AG20443 (cell line): Measurements from ENCODE around the gene LAG3.

ENCODE experiments used
- DNase-seq: peaks from one replicate; pipeline ENCODE4 v3.0.0; 2012; ENCODE audit warnings: low spot score, mixed read lengths

The LAG3 gene

DNA sequence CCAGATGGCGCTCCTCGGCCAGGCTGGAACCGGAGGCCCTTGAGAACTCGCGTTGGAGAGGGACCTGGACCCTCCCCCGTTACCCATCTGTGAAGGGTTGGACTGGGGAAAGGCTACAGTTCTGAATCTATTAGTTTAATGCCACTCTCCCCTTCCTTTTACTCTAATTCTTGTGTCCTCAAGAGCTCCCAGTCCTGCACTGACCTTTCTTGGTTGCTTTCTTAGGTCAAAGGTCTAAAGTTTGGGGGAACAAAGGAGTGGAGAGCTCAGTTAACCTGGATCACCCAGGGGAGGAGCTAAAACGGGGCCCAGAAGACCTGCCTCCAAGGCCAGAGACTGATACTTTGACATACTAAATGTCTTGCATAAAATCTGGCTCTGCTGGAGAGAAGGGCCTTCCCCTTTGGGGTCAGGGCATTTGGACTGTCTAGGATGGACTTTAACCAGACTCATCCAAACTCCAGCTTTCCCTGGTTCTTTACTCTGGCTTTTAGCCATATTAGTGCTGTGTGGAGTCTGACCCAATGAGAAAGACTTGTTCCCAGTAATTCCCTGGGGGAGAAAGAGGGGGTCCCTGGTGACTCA lies 18.5 kb upstream of the LAG3 start:
- no peak for DNase-seq

DNA sequence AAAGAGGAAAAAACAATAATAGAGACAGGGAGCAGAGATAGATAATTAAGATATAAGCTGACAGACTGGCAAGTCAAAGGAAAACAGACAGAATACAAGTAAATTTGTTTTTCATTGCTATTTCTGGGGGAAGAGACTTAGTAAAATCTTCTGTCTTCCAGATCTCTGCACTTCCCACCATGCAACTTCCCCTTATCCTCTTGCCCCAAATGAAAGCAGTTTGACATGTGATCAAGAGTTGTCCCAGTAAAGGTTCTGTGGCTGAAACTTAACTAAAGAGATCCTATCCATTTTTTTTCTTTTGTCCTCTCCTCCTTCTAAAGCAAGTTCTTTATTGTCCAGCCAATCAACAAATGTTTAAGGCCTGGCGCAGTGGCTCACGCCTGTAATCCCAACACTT lies 17.9 kb upstream of the LAG3 start:
- DNase-seq = no peak

DNA sequence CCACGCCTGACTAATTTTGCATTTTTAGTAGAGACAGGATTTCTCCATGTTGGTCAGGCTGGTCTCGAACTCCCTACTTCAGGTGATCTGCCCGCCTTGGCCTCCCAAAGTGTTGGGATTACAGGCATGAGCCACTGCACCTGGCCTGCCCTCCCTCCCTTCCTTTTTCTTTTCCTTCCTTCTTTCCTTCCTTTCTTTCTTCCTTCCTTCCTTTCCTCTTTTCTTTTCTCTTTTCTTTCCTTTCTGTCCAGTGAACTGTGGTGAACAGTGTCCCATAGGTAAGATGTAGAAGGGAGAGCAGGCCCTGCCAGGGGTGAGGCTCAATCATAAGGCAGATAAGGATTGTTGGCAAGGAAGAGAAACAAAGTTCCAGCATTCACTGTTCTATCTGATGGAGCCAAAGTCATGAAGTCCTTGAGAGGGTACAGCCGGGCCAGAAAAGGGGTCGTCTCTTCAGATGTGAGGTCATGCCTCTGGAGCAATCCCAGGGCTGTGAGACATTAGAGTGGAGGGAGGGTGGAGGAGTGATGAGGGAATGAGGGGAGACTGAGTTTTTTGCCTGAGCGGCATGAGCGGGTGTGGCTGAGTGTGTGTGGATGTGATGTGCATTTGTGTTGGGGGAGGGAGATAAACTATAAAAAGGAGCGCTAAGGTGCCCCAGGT lies 15.2 kb upstream of the LAG3 start:
- no peak for DNase-seq

DNA sequence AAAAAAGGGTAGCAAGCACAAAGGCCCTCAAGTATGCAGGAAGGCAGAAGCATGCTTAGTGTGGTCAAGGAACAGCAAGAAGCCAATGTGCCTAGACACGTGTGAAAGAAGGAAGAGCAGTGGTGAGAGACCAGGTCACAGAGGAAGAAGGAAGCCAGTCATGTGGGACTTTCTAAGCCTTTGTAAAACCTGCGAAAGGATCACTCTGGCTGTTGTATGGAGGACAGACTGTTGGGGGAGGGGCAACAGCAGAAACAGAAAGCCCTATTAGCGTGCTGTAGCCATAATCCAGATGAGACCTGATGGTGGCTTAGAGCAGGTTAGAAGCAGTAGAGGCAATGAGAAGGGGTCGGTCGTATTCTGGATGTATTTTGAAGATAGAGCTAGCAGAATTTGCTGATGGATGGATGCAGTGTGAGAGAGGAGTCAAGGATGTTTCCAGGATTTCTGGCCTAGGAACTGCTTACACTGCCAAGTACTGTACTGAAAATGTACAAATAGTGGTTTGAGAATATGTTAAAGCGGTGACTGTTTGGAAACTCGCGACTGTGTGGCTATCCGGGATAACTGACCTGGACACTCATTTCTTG lies 13.7 kb upstream of the LAG3 start:
- no peak for DNase-seq

DNA sequence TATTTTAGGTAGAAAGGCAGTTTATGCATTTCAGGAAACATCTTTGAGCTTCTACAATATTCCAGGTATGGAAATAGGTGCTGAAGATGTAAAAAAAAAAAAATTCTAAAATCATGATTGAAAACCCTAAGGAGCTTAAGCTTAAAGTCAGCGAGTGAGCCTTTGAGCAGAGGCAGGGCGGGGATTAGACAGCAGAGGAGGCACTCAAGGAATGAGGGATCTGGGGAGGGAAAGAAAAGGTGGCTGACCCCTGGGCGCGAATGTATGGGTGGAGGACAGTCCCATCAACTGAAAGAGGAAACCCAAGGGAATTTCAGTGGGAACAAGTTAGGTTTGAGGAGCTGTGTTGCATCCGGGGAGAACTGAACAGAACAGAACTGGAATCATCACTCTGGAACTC lies 12.6 kb upstream of the LAG3 start:
- no peak for DNase-seq

DNA sequence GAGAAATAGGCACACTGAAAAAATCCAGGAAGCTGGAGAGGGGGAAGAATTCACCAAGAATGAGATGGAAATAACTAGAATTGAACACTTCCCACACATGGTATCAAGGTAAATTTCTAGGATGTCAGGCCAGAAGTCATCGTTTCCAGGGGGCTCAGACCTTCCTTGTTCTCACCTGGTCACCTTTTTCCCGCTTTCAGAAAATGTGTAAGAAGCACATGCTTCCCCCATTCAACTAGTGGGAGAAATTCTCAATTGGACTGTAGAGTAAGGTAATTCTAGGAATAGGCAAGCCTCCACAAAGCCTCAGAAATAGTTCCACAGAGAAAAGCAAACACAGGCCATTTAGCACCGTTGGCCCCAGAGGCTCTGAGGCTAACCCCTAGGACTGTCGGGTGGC lies 8.9 kb upstream of the LAG3 start:
- no peak for DNase-seq

DNA sequence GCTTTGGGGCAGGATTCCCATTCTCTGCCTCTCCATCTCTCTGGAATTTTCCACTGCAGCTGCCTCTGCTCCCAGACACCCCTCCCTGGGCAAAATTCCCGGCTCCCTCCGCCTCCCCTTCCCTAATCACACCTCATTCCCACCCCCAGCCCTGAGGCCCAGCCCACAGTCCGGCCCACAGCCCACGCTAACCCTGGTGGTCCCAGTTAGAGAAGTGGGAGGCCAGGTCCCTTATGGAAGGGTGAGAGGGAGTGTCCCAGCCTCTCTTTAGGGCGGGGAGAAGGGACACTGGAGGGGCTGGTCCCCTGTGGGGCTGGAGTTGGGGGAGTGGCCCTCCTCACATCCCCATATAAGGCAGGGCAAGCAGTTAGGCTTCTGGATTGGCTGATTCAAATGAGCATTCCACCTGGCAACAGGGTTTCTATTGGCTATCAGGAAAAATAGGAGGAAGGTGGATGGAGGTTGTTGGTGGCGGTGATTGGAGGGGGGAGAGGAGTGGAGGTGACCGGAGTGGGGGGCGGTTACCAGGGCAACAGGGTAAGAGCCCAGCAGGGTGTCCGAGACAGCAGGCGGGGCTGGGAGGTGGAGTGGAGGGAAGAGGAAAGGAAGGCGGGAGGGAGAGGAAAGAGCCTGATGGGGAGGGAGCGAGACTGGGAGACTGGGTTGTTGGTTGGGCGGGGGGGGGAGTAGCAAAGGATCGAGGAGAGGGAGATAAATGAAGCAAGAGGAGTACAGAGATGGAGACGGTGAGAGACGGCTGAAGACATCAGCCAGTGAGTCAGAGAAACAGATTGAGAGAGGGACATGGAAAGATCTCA lies 8.1 kb upstream of the LAG3 start:
- DNase-seq = peak; percentile 94

DNA sequence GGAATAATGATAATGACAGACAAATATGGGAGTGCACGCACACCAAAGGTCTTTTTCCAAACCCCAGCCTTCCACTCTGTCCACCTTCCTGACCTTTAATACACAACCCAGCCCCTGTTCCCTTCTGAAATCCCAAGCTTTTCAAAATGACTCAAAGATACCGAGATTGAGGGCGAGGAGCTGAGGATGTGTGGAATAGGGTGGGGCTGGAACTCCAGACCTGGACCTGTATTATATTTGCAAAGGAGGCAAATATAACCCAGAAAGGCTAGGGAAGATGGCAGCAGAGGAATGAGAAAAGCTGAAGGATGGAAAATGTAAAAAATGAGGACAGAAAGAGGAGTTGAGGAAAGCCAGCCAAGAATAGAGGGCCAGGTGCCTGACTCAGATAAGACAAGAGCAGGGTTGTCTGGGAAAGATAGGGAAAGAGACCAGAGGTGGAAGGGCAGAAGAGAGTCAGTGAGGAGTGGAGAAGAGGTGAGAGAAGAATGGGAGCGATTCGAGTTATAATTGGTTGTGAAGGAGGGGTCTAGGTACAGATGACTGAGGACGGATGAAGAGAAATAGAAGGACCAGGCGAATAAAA lies 7.2 kb upstream of the LAG3 start:
- no peak for DNase-seq

DNA sequence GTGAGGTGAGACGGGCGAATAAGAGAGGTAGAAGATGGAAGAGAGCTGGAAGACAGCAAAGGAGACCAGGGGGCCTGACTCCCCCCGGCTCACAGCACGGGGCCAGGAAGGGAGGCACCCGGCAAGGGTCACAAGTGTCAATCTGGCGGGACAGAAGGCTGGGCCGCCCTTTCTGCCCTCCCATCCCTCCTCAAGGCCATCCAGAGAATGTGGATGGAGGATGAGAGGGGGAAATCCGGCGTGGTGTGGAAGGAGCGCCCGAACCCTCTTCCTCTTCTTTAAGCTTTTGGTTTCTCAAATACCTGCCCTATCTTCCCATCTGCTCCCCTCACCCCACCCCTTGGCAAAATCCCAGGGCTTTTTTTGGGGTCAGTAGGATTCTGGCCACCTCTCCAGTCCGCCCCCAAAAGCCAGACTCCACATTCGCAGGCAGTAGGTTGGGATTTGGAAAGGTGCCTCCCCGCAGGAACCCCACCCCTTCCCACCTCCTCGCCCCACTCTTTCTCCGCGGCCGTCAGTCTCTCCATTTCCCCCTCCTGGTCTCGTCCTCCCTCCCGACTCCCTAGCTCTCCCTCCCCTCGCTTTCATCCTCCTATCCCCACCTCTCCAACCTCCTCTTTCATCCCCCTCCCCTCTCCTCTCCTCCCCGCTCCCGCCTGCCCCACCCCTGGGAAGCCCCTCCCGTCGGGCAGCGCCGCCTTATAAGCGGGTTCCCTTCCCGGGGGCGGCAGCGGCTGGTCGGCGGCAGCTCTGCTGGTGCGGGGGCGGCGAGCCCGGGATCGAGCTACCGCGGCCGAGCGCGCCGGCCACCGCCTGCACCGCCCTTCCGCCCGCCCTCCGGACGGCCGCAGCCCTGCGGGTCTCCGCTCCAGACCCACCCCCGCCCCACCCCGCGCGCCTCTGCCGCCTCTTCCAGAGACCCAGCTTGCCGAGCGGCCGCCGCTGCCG lies 6.4 kb upstream of the LAG3 start, which contains the start of gene PTMS:
PTMS (plus strand) TSS at position 730 of the 948 bp plus-strand sequence. CDS start 343 bp downstream, outside the sequence.
- peak; percentile 88 for DNase-seq

DNA sequence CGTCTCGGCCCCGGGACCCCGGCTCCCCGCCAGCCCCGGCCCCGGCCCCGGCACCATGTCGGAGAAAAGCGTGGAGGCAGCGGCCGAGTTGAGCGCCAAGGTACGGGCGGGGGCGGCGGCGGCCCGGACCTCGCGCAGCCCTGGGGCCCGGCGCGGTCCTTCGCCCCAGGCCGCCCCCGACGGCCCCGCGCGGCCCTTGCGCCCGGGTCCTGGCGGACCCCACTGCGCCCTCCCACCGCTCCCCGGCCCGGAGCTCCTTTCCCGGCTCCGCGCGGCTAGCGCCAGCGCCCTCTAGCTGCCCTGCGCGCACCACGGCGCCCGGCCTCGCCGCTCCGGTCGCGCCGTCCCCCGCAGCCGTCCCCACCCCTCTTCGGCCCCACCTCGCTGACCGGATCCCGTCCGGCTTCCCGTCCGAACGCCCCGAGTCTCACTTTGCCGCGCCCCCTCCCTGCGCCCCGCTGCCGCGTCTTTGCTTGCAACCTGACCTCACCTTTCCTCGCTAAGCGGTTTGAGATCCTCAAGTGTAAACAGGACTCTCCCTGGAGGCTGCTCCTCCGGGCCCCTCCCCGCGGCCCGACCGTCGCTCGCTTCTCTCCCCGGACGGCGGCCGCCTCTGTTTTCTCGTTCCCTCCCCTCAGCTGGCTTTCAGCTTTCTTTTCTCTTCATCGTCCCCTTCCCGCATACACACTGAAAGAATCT lies 5.5 kb upstream of the LAG3 start:
- peak; percentile 88 for DNase-seq

DNA sequence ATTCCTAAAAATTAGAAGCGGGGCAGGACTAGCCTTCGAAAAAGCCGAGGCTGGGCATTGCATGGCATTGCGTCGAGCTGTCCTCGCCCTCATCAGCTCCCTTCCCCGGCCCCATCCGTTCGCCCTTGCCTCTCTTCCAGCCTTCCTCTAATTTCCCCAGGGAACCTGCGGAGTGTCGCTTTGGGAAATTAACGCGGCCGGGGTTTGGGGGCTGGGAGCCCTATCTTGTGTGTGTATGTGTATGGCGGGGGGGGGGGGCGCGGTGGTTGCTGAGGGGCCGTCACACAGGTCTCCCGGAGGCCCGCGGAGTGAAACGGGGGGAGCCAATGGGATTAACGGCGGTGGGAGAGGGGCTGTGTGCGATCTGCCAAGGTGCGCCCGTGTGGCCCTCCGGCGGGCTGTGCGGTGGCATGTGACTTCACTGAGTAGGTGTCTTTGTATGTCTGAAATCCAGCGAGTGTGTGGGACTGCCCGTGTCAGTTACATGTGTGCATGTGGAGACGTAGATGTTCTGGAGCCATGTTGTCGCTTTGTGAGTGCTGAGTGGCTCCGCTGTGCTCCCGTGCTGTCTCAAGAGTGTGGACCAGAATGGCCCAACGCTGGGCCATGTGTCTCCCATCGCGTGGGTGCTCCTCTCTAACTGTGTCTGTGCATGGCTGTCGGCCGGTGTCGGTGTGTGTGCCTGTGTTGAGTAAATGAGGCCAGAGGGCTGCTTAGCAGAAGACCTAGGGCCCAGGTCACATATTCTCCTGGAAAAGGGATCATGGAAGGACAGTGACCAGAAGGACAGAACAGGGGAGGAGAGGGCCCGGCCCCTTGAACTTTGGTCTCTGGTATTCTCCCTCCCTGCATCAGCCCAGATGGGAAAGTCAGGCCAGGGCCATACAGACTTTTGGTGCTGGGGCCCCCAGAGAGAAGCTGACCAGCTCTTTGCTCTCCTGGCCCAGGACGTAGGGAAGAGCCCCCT lies 4.7 kb upstream of the LAG3 start:
- DNase-seq = no peak

DNA sequence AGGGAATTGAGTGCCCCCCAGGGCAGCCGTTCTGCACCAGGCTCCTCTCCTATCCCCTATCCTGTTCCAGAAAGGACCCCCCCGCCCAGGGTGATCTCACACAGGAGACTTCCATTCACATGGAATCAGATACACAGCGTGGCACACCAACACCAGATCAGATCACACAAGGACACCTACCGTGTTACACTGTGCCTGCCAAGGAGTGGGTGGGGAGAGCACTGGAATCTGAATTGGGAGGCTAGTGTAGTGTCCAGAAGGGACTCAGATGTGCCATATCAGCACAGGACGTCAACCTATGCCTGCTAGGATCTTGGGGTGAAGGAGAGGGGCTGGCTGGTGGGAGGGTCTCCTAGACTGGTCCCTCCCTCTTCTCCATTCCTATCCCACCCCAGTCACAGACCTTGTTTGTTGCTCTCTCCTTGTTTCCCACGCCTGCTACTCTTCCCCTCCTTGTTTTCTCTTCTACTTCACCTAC lies 3.8 kb upstream of the LAG3 start:
- DNase-seq = no peak

DNA sequence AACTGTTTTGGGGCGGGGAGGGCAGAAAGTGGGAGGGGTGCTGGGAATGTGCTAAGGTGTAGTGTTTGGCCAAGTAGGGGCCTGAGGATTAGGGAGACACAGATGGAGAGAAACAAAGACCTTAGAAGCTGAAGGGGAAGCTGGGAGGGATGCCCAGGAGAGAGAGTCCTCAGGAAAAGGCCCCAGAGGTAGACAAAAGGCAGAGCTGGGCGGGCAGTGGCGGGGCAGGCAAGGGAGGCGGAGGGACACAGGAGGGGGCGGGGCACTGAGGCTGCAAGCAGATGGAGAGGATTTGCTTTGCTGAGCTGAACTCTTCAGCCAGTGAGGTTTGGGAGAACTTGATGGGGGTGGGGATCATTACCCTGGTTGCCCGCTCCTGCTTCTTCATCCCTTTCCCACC lies 3.3 kb upstream of the LAG3 start:
- DNase-seq = peak; percentile 53

DNA sequence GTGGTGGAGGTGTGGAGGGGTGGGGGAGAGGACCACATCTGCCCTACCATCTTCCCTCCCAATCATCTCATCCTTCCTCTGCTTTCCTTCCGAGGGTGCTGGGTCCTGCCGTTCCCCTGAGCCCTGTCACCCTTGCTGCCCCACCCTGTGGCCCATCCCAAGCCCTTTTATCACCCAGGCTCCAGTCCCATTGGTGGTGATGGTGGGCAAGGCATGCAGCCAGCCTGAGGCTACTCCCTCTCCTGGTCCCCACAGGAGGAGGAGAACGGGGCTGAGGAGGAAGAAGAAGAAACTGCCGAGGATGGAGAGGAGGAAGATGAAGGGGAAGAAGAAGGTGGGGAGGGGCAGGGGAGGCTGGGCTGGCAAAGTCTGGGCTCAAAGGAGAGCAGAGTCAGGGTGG lies 2.7 kb upstream of the LAG3 start:
- no peak for DNase-seq

DNA sequence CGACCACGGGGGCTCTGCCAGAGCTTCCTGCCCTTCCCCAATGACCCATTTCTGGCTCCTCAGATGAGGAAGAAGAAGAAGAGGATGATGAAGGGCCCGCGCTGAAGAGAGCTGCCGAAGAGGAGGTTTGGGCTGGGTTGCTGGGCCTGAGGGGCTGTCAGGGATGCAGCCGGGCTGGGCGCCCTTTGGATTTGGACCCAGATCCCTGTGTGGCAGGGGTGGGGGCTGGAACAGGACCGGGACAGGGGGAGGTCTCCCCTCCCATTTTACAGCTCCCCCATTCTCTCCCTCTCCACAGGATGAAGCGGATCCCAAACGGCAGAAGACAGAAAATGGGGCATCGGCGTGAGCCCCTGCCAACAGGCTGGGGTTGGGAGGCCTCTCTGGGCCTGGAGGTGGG lies 2.2 kb upstream of the LAG3 start:
- DNase-seq = no peak

DNA sequence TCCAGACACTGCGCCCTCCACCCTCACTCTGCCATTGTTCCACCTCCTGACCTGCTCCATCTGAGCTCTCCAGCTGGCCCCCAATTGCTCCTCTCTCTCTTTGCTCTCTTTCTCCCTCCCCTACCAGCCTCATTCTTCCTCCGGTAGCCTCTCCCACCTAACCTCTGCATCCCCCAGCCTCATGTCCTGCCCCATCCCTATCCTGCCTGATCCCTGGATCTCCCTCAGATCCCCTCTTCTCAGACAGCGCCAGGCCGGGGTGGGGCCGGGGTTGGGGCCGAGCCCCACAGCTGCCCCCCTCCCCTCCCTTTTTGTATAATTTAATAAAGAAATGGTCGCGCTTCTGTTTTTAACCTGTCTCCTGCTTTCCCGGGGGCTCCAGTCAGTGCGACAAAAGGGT lies 1.7 kb upstream of the LAG3 start:
- DNase-seq = no peak

DNA sequence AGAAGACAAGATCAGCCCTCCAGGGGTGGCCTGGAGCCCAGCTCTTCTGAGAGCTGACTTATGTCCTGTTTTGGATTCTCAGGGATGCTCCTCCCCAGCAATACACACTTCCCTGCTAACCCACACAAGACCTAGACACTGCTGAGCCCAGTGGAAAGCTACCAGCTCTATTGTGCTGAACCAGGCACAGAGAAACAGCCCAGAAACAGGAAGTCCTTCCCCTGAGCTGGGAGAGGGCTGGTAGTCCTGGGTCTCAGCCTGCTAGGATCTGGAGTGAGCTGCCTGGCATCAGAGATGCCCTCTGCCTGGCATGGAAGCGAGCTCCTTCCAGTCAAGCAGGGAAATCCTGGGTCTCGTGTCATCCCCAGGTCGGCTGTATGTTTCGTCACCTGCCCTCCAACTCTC lies 1.2 kb upstream of the LAG3 start:
- no peak for DNase-seq

DNA sequence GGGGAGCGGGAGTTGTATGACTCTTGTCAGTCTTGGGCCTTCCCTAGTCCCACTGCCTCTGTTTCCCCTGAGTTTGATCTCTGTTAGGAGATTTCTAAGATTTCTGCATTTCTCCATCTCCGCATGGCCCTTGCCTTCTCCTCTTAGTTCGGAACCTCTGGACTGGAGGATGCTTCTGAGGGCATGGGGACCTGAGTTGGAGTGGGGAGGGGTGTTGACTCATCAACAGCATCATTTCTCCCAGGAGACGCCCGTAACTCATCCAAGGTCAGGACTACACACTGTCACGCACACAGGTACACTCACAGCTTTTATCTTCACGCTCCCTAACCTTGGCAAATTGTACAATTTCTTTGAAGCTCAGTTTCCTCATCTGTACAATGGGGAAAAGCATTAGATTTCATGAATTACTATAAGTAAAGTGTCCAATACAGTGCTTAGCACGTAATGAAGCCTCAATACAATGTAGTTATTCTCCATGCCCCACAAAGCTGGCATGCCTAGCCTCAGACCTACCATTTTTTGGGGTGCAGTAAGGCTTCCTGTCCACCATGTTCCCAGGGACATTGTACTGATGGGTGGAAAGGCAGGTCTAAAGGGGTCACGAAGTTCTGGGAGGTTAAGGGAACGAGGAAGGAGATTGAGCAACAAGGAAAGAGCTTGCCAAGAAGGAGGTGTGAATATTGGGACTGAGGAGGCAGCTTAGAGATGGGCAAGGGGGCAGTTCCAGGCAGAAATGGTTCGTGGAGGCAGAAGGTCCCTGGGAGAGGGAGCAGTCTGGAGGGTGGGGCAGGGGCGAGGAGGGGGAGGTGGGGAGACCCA lies 600 bp upstream of the LAG3 start:
- no peak for DNase-seq
